Kidney epithelial cell (primary cell): Measurements from ENCODE around the gene MYL3. TPM values are rescaled to one million over a fixed set of nuclear protein-coding genes. Genes with fewer than 3 reads are reported as not detected.

Experiments used
- DNase-seq: peaks from one replicate; pipeline ENCODE4 v3.0.0-alpha.2; 2010; ENCODE audit warnings: low read depth
- H3K27me3 ChIP-seq: 2 replicates; pipeline ENCODE4 v1.6.0; 2011; ENCODE audit warnings: low read length; ENCODE audit not compliant: control insufficient read depth, insufficient read depth
- H3K36me3 ChIP-seq: 2 replicates; pipeline ENCODE4 v1.5.1; 2011; ENCODE audit warnings: low read length; ENCODE audit not compliant: control insufficient read depth, insufficient read depth
- H3K4me3 ChIP-seq: 2 replicates; pipeline ENCODE4 v1.5.1; 2011; ENCODE audit warnings: low read depth, mild to moderate bottlenecking, control low read depth, low read length
- total RNA-seq: library from RNA; depleted of rRNA; stranded (reverse); fragments of >200 nt; gene quantifications from 2 replicates; pipeline ENCODE4 v1.2.3, GENCODE V29; 2015
- TF ChIP-seq, protein P1 (sequence below): IDR thresholded peaks from 2 replicates; pipeline ENCODE4 v1.5.1; 2011; ENCODE audit warnings: mild to moderate bottlenecking, moderate library complexity, low read length, control low read depth, inconsistent platforms; ENCODE audit not compliant: insufficient read depth, poor library complexity, severe bottlenecking

MYL3 gene
- total RNA-seq, 1 donor from 2014 or later: 0.54 TPM

GRCh38 chr3:46835491-46835890 is 27.8 kb downstream of the MYL3 start:
- no peaks in the 10 kb centered on the region for H3K36me3 ChIP-seq
- TF ChIP-seq, protein P1, sequence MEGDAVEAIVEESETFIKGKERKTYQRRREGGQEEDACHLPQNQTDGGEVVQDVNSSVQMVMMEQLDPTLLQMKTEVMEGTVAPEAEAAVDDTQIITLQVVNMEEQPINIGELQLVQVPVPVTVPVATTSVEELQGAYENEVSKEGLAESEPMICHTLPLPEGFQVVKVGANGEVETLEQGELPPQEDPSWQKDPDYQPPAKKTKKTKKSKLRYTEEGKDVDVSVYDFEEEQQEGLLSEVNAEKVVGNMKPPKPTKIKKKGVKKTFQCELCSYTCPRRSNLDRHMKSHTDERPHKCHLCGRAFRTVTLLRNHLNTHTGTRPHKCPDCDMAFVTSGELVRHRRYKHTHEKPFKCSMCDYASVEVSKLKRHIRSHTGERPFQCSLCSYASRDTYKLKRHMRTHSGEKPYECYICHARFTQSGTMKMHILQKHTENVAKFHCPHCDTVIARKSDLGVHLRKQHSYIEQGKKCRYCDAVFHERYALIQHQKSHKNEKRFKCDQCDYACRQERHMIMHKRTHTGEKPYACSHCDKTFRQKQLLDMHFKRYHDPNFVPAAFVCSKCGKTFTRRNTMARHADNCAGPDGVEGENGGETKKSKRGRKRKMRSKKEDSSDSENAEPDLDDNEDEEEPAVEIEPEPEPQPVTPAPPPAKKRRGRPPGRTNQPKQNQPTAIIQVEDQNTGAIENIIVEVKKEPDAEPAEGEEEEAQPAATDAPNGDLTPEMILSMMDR: no peak
- no peak for DNase-seq
- no peaks in the 10 kb centered on the region for H3K27me3 ChIP-seq
- H3K4me3 ChIP-seq: no peak overlapping the region

DNA sequence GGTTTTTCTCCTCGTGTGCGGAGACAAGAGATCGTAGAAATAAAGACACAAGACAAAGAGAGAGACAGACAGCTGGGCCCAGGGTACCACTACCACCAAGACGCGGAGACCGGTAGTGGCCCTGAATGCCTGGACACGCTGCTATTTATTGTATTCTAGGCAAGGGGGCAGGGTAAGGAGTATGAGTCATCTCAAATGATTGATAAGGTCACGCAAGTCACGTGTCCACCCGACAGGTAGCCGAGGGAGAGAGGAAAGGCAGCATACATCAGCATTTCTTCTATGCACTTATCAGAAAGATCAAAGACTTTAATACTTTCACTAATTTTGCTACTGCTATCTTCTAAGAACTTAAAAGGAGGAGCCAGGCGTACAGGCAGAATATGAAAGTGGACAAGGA is 28.2 kb downstream of the MYL3 start:
- Histone ChIP-seq H3K4me3 (no peak overlapping the region), H3K27me3 (no peaks in the 10 kb centered on the region), H3K36me3 (no peaks in the 10 kb centered on the region)
- no peak for DNase-seq
- TF ChIP-seq, protein P1: no peak

- TF ChIP-seq, protein P1: no peak
- no peak overlapping the region for H3K4me3 ChIP-seq
- no peaks in the 10 kb centered on the region for H3K27me3 ChIP-seq
- no peak for DNase-seq
- H3K36me3 ChIP-seq: no peaks in the 10 kb centered on the region
These were observed 29.6 kb downstream of the MYL3 start for GRCh38 chr3:46833346-46834300.

DNA sequence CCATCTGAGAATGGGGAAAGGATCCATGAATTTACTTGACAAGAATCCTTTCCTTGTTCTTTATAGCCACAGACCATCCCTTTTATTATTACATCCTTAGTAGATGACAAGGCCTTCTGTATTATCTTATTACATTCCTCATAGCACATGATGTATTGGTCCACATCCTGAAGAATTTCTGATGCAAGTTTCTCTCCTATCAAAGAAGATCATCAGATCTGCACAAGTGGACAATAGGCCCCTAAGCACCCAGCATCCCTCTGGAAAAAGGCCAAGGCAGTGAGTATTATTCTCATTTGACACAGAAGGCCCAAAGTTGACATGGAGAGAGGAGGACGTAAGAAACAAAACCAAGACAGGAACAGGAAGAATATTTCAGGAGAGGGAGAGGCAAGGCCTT is 31.4 kb downstream of the MYL3 start:
- H3K4me3 ChIP-seq: no peak overlapping the region
- no peaks in the 10 kb centered on the region for H3K27me3 ChIP-seq
- H3K36me3 ChIP-seq: no peaks in the 10 kb centered on the region
- TF ChIP-seq, protein P1: no peak
- no peak for DNase-seq

DNA sequence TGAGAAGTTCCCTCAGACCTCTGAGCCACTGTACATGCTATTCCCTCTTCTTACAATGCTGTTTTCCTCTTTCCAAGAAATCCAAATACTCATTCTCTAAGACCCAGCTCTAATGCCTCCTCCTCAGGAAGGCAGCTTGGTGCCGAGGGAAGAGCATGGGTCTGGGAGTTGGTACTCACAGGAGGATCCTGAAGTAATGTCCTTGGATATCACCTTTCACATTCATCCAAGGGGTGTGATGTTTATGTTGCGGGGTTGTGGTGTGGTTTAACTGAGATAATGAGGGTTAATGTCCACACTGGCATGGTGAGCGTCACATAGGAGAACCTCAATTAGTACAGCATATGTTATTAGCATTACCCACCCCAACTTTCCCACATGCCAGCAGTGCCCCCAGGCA is 31.9 kb downstream of the MYL3 start:
- Histone ChIP-seq H3K27me3 (no peaks in the 10 kb centered on the region), H3K4me3 (no peak overlapping the region), H3K36me3 (no peaks in the 10 kb centered on the region)
- no peak for DNase-seq
- TF ChIP-seq, protein P1: no peak
